IPS DF 6.9 (cell line): ENCODE data around the gene PACSIN1.

Experiments used
- DNase-seq: peaks from one replicate; pipeline ENCODE4 v3.0.0-alpha.2; 2013; ENCODE audit warnings: low read depth, low spot score
- H3K27ac ChIP-seq: one replicate; pipeline ENCODE4 v1.5.1; 2013; ENCODE audit warnings: low read length, control low read depth
- H3K27me3 ChIP-seq: 2 replicates; pipeline ENCODE4 v1.6.1; 2013; ENCODE audit warnings: mild to moderate bottlenecking, low read length; ENCODE audit not compliant: control insufficient read depth, insufficient read depth
- H3K36me3 ChIP-seq: 2 replicates; pipeline ENCODE4 v1.6.1; 2013; ENCODE audit warnings: low read length; ENCODE audit not compliant: control insufficient read depth, insufficient read depth
- H3K4me1 ChIP-seq: 2 replicates; pipeline ENCODE4 v1.6.1; 2013; ENCODE audit warnings: low read length; ENCODE audit not compliant: control insufficient read depth, insufficient read depth
- H3K4me3 ChIP-seq: 2 replicates; pipeline ENCODE4 v1.5.1; 2013; ENCODE audit warnings: mild to moderate bottlenecking, low read length
- H3K9me3 ChIP-seq: 2 replicates; pipeline ENCODE4 v1.6.1; 2013; ENCODE audit warnings: low read length, inconsistent platforms; ENCODE audit not compliant: control insufficient read depth, insufficient read depth
- WGBS: extraction: QIAGEN DNeasy Blood & Tissue Kit; methylation state at CpG from one replicate; pipeline ENCODE4 v1.1.7; 2013; ENCODE audit warnings: mixed read lengths, missing lambda C conversion rate; ENCODE audit not compliant: insufficient read length, insufficient coverage; 5-methylcytosine and 5-hydroxymethylcytosine counted together

Gene PACSIN1

GRCh38 chr6:34436803-34437643, 28.9 kb upstream of the PACSIN1 start:
- Histone ChIP-seq H3K4me3 (no peak overlapping the region), H3K9me3 (no peaks in the 10 kb centered on the region; the same call in none of the 2 replicates), H3K36me3 (no peaks in the 10 kb centered on the region; the same call in 1 of the 2 replicates), H3K4me1 (no peaks in the 10 kb centered on the region), H3K27me3 (no peaks in the 10 kb centered on the region), H3K27ac (no peak overlapping the region)
- no peak for DNase-seq
- WGBS, result no CpG with 5 or more reads among the region's 38 CpGs

DNA sequence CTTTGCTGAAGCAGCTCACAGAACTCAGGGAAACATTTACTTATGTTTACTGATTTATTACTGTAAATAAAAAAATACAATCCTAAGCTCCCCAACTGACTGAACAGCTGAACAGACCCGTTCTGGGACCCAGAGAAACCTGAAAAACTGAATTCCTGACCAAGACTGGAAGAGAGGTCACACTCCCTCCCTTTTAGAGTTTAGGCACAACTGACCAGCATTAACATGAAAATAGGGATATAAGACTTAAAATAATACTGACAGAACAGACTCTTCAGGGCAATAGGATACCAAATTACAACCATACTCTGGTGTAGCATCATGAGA, 28.3 kb upstream of the PACSIN1 start:
- no CpG with 5 or more reads among the region's 1 CpG for WGBS
- DNase-seq, result no peak
- H3K27ac ChIP-seq, result no peak overlapping the region

GRCh38 chr6:34438705-34439104, 27.2 kb upstream of the PACSIN1 start:
- no peaks in the 10 kb centered on the region for H3K27me3 ChIP-seq
- H3K9me3 ChIP-seq, result no peaks in the 10 kb centered on the region; the same call in none of the 2 replicates
- no peaks in the 10 kb centered on the region; the same call in 1 of the 2 replicates for H3K36me3 ChIP-seq
- H3K4me1 ChIP-seq, result no peaks in the 10 kb centered on the region
- no peak for DNase-seq
- no CpG with 5 or more reads among the region's 4 CpGs for WGBS
- no peak overlapping the region for H3K27ac ChIP-seq
- H3K4me3 ChIP-seq, result no peak overlapping the region

More for the DNA sequence above, 28.3 kb upstream of the PACSIN1 start:
- Histone ChIP-seq H3K4me1 (no peaks in the 10 kb centered on the region), H3K27me3 (no peaks in the 10 kb centered on the region), H3K4me3 (no peak overlapping the region), H3K9me3 (no peaks in the 10 kb centered on the region; the same call in none of the 2 replicates), H3K36me3 (no peaks in the 10 kb centered on the region; the same call in 1 of the 2 replicates)

GRCh38 chr6:34439442-34439841, 26.4 kb upstream of the PACSIN1 start:
- no CpG with 5 or more reads among the region's 3 CpGs for WGBS

GRCh38 chr6:34441526-34441925, 24.4 kb upstream of the PACSIN1 start:
- DNase-seq, result no peak
- H3K27ac ChIP-seq, result no peak overlapping the region
- no peaks in the 10 kb centered on the region for H3K4me1 ChIP-seq
- no peak overlapping the region for H3K4me3 ChIP-seq
- H3K27me3 ChIP-seq, result no peaks in the 10 kb centered on the region
- H3K9me3 ChIP-seq, result no peaks in the 10 kb centered on the region; the same call in none of the 2 replicates
- no CpG with 5 or more reads among the region's 5 CpGs for WGBS
- no peaks in the 10 kb centered on the region; the same call in 1 of the 2 replicates for H3K36me3 ChIP-seq

More at GRCh38 chr6:34439442-34439841, 26.4 kb upstream of the PACSIN1 start:
- DNase-seq, result no peak
- Histone ChIP-seq H3K27me3 (no peaks in the 10 kb centered on the region), H3K27ac (no peak overlapping the region), H3K4me1 (no peaks in the 10 kb centered on the region), H3K4me3 (no peak overlapping the region), H3K36me3 (no peaks in the 10 kb centered on the region; the same call in 1 of the 2 replicates), H3K9me3 (no peaks in the 10 kb centered on the region; the same call in none of the 2 replicates)

- no peak overlapping the region for H3K4me3 ChIP-seq
- H3K36me3 ChIP-seq, result no peaks in the 10 kb centered on the region
- no peaks in the 10 kb centered on the region for H3K9me3 ChIP-seq
- H3K4me1 ChIP-seq, result 0 out of 2 replicates have a peak, but pooled peaks cover 1% of the 10 kb centered on the region
- WGBS, result no CpG with 5 or more reads among the region's 4 CpGs
- DNase-seq, result no peak
- H3K27me3 ChIP-seq, result no peaks in the 10 kb centered on the region
- H3K27ac ChIP-seq, result no peak overlapping the region
Observed at GRCh38 chr6:34445313-34445860, 20.5 kb upstream of the PACSIN1 start.

DNA sequence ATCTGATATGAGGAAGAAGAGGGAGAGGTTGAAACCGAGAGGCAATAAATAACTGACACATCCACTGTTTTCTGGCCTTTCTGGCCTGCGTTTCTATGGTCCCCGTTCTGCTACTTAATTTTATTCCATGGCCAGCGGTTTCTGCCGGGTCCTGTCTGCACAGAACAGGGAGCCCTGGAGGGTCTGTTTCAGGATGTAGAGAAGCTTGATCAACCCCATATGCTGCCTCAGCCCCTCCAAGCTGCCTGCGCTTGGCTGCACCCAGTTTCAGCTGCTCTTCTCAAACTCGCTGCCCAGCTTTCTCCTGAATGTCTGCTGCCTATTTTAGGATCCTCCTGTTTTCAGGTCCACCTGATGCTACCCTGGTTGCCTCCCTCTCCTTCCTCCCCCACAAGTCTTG, 18.5 kb upstream of the PACSIN1 start:
- no peaks in the 10 kb centered on the region for H3K36me3 ChIP-seq
- H3K9me3 ChIP-seq, result no peaks in the 10 kb centered on the region
- DNase-seq, result no peak
- no peak overlapping the region for H3K27ac ChIP-seq
- no CpG with 5 or more reads among the region's 7 CpGs for WGBS
- H3K4me3 ChIP-seq, result no peak overlapping the region
- no peaks in the 10 kb centered on the region for H3K27me3 ChIP-seq
- H3K4me1 ChIP-seq, result 0 out of 2 replicates have a peak, but pooled peaks cover 1% of the 10 kb centered on the region

GRCh38 chr6:34447910-34448309, 18.0 kb upstream of the PACSIN1 start:
- 0 out of 2 replicates have a peak, but pooled peaks cover 1% of the 10 kb centered on the region for H3K4me1 ChIP-seq
- H3K27me3 ChIP-seq, result no peaks in the 10 kb centered on the region
- H3K4me3 ChIP-seq, result no peak overlapping the region
- DNase-seq, result no peak
- no peaks in the 10 kb centered on the region for H3K9me3 ChIP-seq
- WGBS, result no CpG with 5 or more reads among the region's 5 CpGs
- no peaks in the 10 kb centered on the region for H3K36me3 ChIP-seq
- no peak overlapping the region for H3K27ac ChIP-seq

DNA sequence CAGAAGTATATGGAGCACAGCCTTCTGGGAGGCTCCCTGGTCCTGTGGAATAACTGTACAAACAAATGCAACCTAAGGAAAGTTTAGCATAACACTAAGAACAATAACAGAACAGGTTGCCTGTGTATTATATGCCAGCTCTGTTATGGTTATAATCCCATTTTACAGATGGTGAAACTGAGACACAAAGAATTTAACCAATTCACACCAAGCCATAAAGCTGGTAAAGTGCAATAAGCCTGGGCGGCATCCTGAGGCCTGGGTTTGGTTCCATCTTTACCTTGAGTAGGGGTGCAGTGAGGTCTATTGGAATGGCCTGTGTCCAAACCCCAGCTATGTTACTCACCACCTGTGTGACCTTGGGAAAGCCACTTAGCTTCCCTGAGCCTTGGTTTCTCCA, 14.7 kb upstream of the PACSIN1 start:
- Histone ChIP-seq H3K27ac (no peak overlapping the region), H3K36me3 (no peaks in the 10 kb centered on the region), H3K4me1 (0 out of 2 replicates have a peak, but pooled peaks cover 1% of the 10 kb centered on the region), H3K9me3 (no peaks in the 10 kb centered on the region), H3K27me3 (no peaks in the 10 kb centered on the region), H3K4me3 (no peak overlapping the region)
- no CpG with 5 or more reads among the region's 1 CpG for WGBS
- no peak for DNase-seq

- H3K36me3 ChIP-seq, result no peaks in the 10 kb centered on the region
- no peak overlapping the region for H3K27ac ChIP-seq
- no CpG with 5 or more reads among the region's 1 CpG for WGBS
- H3K27me3 ChIP-seq, result no peaks in the 10 kb centered on the region
- no peak for DNase-seq
- H3K9me3 ChIP-seq, result no peaks in the 10 kb centered on the region
- no peaks in the 10 kb centered on the region for H3K4me1 ChIP-seq
- H3K4me3 ChIP-seq, result no peak overlapping the region
Observed at GRCh38 chr6:34455831-34456230, 10.0 kb upstream of the PACSIN1 start.
